GM12875 (cell line): ENCODE measurements around the gene SPATC1L.

Experiments
- H3K4me3 ChIP-seq: one replicate; pipeline ENCODE4 v1.5.1; 2011; ENCODE audit warnings: low read depth, low read length, control low read depth
- TF ChIP-seq, protein P1 (sequence below): IDR thresholded peaks from 2 replicates; pipeline ENCODE4 v1.5.1; 2011; ENCODE audit warnings: low read depth, mild to moderate bottlenecking, control low read depth, inconsistent platforms, low read length, moderate library complexity, borderline replicate concordance; ENCODE audit not compliant: insufficient read depth

Gene SPATC1L

DNA sequence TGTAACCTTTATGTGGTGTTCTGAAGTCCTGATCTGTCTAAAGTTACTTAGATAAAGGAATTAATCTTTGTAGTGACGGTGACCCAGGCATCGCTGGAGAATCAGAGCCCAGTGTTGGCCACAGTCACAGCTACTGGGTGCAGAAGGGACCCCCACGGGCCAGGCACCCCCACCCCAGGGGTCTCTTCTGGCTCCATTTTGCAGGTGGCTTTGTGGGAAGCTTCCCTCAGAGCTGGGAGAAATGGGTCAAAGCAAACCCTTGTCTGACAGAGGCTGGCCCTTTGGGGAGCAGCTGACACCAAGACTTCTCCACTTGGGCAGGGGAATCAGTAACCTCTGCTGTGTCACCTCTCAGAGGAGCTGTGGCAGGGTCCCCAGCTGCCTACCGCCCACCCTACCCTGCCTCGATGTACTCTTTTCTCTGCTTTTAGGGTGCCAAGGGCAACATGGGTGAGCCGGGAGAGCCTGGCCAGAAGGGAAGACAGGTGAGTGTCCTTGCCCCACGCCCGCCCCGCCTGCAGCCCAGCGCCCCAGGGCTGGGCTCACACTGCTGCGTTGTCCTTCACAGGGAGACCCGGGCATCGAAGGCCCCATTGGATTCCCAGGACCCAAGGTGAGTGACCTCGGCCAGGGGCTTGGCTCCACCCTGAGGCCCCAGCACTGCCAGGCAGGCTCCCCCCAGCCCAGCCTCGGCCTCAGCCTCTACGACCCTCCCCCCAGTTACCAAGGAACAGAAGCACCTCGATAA, 68.6 kb downstream of the SPATC1L start:
- no peak overlapping the region for H3K4me3 ChIP-seq
- TF ChIP-seq, protein P1, sequence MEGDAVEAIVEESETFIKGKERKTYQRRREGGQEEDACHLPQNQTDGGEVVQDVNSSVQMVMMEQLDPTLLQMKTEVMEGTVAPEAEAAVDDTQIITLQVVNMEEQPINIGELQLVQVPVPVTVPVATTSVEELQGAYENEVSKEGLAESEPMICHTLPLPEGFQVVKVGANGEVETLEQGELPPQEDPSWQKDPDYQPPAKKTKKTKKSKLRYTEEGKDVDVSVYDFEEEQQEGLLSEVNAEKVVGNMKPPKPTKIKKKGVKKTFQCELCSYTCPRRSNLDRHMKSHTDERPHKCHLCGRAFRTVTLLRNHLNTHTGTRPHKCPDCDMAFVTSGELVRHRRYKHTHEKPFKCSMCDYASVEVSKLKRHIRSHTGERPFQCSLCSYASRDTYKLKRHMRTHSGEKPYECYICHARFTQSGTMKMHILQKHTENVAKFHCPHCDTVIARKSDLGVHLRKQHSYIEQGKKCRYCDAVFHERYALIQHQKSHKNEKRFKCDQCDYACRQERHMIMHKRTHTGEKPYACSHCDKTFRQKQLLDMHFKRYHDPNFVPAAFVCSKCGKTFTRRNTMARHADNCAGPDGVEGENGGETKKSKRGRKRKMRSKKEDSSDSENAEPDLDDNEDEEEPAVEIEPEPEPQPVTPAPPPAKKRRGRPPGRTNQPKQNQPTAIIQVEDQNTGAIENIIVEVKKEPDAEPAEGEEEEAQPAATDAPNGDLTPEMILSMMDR: no peak

DNA sequence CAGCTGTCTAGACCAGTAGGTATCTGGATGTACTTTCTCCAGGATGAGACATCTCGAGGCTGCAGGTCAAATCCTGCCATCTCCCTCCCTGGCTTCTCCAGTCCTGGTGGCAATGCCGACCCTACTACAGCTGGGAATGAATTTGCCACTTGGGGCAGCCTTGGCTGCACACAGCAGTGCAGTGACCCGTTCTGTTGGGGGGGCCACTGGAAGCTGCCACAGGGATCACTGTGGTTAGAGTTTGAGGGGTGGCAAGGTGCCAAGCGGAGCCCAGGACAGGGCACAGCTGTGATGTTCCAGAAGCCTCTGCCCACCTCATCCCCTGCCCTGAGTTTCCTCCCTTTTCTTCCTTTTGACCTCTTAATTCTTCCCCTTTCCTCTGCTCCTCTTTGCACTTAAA, 69.3 kb downstream of the SPATC1L start:
- no peak overlapping the region for H3K4me3 ChIP-seq
- TF ChIP-seq, protein P1: no peak

DNA sequence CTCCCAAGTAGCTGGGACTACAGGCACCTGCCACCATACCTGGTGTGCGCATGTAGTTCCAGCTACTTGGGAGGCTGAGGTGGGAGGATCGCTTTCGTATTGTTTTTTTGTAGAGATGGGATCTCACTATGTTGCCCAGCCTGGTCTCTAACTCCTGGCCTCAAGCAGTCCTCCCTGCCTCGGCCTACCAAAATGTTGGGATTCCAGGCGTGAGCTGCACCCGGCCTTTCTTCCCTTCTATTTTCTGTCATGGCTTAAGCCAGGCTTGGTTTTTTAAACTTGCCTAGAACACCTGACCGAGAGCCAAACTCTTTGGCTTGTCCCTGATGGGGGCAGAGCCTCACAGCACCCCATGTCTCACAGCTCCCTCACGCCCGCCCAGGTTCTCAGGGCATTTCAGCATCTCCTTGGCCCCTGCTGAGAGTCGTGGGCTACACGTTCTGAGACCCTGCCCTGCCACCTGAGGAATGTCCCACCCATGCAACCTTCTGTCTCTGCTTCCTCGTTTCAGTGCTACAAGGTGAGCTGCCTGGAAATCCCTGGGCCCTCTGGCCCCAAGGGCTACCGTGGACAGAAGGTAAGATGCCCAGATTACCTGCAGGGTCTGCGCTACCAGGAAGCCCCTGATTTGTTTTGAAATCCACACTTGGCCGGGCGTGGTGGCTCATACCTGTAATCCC, 70.6 kb downstream of the SPATC1L start:
- TF ChIP-seq, protein P1: no peak
- H3K4me3 ChIP-seq: no peak overlapping the region

DNA sequence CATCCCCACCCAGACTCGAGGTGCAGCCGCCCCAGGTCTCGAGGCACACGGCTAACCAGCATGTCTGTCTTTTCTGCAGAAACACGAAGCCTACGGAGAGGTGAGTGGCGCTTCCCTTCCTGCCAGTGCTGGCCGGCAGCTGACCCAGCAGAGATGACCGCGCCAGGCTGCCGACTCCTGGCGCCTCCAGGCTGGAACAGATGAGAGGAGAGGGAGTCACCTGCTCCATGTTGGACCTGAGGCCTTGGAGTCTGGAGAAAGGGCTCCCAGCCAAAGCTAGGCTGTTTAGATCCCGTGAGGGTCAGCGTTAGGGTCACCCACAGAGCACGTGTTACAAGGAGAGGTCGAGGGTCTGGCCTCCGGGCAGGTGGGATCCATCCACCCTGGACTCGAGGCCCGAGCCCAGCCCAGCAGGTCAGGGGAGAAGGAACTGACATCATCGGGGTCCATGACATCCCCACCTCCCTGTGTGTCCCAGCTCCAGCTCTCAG, 71.5 kb downstream of the SPATC1L start:
- TF ChIP-seq, protein P1: no peak
- H3K4me3 ChIP-seq: no peak overlapping the region

DNA sequence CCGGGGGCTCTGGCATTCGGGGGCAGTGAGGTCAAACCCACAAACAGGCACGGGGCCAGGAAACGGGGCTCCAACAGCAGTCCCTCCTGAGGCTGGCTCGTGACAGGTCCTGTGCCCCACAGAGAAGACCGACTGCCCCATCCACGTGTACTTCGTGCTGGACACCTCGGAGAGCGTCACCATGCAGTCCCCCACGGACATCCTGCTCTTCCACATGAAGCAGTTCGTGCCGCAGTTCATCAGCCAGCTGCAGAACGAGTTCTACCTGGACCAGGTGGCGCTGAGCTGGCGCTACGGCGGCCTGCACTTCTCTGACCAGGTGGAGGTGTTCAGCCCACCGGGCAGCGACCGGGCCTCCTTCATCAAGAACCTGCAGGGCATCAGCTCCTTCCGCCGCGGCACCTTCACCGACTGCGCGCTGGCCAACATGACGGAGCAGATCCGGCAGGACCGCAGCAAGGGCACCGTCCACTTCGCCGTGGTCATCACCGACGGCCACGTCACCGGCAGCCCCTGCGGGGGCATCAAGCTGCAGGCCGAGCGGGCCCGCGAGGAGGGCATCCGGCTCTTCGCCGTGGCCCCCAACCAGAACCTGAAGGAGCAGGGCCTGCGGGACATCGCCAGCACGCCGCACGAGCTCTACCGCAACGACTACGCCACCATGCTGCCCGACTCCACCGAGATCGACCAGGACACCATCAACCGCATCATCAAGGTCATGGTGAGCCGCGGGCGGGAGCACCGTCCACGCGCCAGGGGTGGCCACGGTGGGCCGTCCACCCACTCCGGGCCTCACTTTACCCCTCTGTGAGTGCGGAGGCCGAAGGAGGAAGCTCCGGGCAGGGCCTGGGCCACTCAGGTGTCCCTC, 72.2 kb downstream of the SPATC1L start:
- TF ChIP-seq, protein P1: no peak
- no peak overlapping the region for H3K4me3 ChIP-seq

DNA sequence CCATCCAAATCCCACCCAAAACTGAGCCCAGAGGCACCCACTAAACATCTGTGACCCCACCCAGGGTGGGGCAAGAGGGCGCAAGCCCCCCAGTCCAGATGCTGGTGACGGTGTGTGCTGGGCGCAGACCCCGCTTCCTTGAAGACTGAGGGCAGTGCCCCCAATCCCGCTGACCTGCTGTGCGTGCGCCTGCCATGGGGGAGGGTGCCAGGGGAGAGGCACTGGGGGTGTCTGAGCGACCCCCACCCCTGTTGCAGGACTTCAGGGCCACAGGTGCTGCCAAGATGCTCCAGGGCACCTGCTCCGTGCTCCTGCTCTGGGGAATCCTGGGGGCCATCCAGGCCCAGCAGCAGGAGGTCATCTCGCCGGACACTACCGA, 73.1 kb downstream of the SPATC1L start:
- no peak overlapping the region for H3K4me3 ChIP-seq
- TF ChIP-seq, protein P1: no peak
